ENCODE measurements around the gene RFNG.

Gene RFNG

DNA sequence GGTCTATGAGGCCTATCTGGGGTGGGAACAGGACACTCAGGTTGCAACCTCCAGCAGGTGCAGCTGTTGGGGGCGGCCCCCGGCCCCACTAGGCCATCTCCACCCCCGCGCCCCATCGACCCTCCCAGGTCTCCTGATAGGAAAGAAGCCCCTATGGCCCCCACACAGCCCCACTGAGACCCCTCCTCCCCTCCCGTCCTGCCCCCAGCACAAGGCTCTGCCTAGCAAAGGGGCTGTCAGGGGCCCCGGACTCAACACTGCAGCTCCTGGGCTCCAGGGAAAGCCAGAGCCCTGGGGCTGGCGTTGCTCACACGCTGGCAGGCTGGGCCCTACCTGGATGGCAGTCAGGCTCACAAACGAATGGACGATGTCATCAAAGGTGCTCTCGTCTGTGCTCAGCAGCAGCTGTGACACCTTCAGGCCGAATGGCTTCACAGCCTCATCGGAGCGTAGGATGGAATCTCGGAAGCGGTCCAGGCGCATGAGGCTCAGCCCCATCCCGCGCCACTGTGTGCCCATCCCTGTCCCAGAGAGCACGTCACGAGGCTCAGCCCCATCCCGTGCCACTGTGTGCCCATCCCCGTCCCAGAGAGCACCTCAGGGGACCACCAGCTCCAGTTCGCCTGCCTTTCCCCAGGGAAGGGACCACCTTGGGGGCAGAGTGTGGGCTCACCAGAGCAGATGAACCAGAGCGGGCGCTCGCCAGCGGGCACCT lies 39.1 kb upstream of the RFNG start:
- in situ Hi-C loops (cut with HindIII; ENCODE audit: low pct_ligation_motif_present, low pct_unique_long_range_greater_than_20kb, low sequenced_read_pairs) = no loop called here

DNA sequence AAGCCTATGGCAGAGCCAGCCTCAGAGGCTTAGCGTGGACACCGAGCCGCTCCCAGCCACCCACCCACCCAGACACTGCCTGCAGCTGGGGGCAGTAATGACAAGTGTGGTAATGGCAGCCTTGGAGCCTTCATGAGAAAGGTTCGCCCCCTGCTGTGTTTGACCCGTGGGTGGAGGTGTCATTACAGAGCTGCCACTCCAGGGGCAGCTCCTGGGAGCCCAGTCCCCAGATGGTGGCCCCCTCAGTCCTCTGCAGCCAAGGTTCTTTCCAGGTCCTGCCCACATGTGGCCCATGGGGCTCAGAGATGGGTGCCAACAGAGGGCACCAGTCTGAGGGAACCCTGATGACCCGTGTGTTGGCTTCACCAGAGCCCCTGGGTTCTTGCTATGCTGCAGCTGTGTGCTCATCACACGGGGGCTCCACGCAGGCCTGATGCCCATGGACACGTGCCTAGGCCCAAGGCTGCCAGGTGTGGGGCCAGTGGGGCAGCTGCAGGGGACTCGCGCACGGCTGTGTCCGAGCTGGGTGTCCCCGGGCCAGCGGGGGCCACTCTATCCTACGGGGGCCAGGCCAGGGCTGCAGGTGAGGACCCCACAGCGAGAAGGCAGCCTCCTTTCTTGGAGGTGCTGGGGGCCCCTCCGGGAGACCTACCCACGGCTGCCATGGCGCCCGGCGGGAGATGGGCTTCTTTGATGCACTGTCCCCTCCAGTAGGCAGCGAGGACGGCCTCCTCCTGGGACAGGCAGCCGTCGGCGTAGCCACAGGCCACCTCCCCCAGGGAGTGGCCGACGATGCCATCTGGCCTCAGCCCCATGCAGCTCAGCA lies 38.3 kb upstream of the RFNG start:
- DNase-seq = no peak
- in situ Hi-C loops (cut with HindIII; ENCODE audit: low pct_ligation_motif_present, low pct_unique_long_range_greater_than_20kb, low sequenced_read_pairs) = no loop called here

More for the DNA sequence above, 39.1 kb upstream of the RFNG start:
- DNase-seq = no peak

DNA sequence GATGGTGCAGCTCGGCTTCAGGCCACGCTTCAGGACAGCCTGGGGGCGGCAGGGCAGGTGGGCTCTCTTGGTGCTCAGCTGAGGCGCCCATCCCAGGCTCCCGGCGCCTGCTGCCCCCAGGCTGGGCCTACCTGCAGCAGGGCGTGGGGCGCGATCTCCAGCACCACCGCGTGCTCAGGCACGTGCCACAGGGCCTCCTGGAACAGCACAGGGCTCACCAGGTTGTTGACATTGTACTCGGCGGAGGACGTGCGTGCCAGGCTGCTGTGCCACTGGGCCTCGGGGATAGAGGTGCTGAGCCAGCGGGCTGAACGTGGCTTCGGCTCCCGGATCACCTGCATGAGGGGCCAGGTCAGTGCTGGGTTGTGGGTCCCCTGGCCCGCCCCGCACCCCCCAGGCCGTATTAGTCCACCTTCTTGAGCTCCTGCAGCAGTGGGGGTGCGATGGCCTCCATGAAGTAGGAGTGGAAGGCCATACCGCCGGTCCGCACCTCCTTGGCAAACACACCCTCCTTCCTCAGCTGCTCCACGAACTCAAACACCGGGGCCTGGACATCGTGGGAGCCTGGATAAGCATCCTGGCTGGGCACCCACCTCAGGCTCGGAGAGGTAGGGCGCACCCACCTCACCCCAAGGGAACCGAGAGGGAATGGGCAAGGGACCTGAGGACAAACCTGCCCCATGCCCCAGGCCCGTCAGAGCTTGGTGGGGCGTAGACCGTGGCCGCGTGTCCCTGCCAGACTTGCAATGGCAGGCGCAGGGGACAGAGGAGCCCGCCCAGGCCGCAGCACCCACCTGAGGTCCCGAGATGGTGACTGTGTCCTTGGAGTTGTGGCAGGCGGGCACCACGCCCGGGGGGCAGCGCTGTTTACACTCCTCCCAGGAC lies 37.5 kb upstream of the RFNG start:
- in situ Hi-C loops (cut with HindIII; ENCODE audit: low pct_ligation_motif_present, low pct_unique_long_range_greater_than_20kb, low sequenced_read_pairs) = no loop called here
- no peak for DNase-seq

DNA sequence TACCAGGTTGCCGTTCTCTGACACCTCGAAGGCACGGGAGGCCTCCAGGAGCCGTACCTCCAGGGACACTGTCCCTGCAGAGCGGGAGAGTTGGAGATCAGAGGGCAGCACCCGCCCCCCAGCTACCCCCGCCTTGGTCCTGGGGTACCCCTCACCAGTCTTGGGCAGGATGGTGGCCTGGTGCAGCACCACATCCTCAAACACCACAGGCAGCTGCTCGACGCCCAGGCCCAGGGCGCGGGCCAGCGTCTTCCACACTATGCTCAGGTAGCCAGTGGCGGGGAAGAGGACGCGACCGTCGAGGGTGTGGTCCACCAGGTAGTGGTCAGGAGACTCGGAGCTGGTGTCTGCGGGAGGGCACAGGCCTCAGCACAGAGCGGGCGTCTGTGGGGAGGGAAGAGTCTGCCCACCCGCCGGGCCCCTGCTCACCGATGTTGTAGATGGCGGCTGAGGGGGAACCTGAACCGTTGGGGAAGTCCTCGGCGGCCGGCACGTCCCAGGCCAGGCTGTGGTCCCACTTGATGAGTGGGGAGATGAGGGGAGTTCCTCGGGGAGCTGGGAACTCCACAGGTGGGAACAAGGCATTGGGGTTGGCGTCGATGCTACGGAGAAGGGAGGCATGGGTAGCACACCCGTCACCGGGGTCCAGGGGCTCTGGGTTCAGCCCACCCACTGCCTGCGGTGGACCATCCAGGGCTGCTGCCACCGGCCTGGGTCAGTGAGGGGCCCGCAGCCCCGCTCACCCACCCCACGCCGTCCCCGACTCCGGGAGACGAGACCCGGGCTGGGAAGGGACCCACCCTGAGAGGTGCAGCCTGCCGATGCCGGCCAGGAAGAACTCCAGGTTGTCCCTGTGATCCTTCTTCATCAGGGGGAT lies 36.6 kb upstream of the RFNG start:
- in situ Hi-C loops (cut with HindIII; ENCODE audit: low pct_ligation_motif_present, low pct_unique_long_range_greater_than_20kb, low sequenced_read_pairs) = no loop called here
- no peak for DNase-seq

DNA sequence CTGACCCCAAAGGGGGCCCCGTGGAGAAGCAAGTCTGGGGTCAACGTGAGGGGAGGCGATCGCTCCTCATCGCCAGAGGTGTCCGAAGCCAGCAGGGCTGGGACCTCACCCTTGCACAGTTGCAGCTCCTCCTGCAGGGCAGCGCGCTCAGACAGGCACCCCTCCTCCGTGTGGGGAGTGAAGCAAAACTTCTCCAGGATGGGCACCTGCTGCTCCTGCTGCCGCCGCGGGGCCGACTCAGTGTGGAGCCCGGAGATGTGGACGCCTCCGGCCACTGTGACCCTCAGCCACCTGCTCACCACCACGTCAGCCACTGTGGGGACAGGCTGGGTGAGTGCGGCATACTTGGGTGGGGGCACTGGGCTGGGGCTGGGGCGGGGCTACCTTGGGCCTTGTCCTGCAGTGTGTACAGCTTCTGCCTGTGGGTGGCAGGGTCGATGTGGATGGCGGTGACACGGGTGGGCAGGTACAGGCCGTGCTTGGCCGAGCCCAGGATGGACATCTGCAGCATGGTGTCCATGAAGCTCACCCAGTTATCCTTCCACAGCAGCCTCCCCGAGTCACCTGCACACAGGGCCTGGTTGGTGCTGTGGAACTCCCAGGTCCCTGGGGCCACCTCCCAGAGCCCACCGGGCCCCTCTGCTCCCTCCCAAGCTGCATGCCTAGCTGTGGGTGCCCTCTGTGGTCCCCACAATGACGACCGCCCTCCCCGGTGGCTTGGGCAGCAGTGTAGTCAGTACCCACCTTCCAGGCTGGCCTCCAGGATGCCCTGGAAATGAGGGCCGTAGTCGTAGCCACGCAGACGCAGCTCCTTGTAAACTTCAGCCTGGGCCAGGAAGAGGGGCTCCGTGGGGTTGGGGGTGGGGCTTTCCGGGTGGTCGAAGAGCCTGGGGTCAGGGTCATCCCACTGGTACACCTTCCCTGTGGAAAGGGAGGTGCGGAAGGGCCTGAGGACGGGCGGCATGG lies 35.6 kb upstream of the RFNG start:
- DNase-seq = no peak
- in situ Hi-C loops (cut with HindIII; ENCODE audit: low pct_ligation_motif_present, low pct_unique_long_range_greater_than_20kb, low sequenced_read_pairs) = no loop called here

DNA sequence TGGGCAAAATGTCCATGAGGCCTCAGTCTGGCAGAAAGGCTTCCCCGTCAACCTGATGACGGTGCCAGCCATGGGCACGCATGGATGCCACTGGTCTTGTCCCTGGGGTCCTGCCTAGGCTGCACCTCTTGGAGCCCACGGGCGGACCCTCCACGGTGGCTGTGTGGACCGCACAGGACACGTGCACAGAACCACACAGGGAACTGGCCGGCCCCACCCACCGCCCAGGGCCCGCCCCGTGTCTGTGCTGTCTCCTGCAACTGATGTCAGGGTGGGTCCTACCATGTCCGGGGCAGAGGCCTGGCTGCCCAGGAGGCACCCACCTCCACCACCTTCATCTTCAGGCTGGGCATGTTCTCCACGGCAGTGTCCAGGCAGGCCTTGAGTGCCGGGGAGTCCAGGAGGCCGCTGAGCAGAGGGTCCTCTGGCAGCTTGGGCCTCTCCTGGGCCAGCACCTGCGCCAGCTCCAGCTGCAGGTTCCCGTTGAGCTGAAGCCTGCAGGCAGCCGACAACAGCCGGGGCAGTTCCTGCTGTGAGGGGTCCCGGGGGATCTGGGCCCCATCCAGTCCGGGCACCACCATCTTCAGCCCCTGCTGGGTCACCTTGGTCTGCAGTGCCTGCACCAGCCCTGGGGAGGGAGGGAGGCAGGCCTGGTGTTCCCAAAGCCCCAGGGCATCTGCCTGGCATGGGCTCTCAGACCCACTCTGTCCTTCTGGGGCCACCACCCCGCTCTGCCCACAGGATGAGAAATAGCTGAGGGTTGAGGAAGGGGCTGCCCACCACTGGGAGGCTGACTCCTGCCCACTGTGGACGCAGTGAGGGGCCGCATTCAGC lies 34.5 kb upstream of the RFNG start:
- in situ Hi-C loops (cut with HindIII; ENCODE audit: low pct_ligation_motif_present, low pct_unique_long_range_greater_than_20kb, low sequenced_read_pairs) = no loop called here
- DNase-seq = no peak

DNA sequence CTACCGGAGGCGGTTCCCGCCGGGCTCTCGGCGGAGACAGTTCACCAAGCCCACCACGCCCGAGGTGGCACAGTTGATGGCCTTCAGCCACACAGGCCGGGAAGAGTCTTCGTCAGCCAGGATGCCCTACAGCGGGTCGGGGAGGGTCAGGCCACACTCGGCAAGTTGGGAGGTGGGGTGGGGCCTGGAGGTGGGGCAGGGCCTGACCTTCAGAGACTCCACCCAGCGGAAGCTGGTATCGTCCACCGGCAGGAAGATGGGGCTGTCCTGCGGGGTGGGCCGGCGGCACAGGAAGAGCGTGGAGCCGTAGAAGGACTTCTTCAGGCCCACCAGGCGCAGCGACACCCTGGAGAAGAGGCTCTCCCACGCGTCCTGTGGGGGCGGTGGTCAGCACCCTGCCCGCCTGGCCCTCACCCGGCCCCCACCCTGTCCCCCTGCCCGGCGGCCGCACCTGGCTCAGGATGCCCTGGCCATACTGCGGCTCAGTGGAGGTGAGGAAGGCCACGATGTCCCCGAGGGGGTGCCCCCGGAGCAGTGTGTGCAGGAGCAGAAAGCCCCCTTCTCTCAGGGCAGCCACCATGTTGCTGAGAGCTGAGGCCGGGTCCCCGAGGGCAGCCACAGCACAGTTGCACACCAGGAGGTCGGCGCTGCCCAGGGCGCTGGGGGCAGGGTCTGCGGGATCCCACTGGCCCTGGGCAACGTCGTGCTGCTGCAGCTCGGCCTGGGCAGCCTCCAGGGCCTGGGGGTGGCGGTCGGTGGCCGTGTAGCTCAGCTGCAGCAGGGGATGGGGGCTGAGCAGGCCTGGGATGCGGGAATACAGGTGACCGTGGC lies 33.6 kb upstream of the RFNG start:
- no peak for DNase-seq
- in situ Hi-C loops (cut with HindIII; ENCODE audit: low pct_ligation_motif_present, low pct_unique_long_range_greater_than_20kb, low sequenced_read_pairs) = no loop called here

DNA sequence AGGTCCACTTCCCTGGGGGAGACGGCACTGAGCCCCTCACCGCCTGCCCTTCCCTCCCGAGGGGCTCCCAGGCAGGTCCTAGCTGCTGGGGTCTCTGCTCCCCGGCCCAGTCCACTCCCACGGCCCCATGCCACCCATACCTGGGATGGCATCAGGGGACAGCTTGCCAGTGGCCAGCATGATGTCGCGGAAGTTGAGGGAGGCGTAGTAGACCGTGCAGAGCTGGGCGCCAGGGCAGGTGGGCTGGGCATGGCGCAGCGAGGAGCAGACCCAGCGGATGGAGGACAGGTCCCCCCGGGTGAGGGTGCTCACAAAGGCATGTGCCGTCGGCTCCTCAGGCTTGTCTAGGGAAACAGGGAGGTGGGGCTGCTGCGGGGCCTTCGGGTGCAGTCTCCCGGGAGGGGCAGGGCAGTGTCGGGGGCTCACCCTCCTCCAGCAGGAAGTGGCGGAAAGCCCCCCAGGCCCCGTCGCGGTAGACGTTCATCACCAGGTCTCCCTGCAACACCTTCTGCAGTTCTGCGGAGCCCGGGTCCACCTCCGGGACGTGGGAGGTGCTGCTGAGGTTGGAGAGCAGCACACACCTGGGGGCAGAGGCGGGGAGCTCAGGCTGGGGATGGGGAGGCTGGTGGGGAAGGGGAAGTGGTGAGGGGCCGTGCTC lies 32.9 kb upstream of the RFNG start:
- in situ Hi-C loops (cut with HindIII; ENCODE audit: low pct_ligation_motif_present, low pct_unique_long_range_greater_than_20kb, low sequenced_read_pairs) = no loop called here

DNA sequence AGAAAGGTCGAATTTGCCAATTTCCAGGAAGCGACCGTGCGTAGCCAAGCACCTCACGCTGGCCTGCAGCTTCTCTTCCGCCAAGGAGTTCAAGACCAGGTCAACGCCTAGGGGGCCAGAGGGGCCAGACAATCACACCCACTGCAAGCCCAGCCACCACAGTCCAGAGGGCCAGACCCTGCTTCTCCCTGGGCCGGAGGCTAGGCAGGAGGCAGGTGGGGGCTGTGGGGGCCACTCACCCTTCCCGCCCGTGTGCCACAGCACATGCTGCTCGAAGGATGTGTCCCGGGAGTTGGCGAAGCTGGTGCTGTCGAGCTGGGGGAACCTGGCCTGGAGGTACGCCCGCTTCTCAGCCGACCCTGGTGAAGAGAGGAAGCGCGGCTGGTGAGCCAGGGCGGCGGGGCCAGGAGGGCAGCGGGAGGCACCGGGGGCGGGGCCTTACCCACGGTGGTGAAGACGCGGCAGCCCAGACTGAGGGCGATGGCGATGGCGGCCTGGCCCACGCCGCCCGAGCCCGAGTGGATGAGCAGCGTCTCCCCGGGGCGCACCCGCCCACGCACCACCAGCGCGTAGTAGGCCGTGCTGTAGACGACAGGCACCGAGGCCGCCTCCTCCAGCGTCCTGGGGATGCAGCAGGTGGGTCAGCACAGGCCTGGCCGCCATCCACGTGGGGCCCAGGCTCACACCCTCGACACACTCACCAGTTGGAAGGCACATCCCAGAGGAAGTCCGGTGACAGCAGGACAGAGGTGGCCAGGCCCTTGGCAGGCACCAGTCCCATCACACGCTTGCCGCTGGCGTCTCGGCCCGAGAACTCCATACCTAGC lies 32.1 kb upstream of the RFNG start:
- in situ Hi-C loops (cut with HindIII; ENCODE audit: low pct_ligation_motif_present, low pct_unique_long_range_greater_than_20kb, low sequenced_read_pairs) = no loop called here
- no peak for DNase-seq

More for the DNA sequence above, 32.9 kb upstream of the RFNG start:
- DNase-seq = no peak

DNA sequence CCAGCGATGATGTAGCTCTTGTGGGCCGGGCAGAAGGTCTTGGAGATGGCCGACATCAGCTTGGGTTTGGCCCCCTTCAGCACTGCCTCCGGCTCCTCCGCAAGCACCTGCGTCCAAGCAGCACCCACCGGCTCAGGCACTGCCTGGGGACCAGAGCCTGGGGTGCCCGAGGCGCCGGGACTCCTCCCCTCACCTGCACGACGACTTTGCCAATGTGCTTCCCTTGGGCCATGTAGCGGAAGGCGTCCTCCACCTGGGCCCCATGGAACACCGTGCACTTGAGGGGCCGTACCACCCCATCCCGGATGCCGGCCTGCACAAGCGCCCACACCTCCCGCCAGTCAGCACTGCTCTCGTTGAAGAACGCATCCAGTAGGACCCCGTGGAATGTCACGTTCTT lies 31.4 kb upstream of the RFNG start:
- no peak for DNase-seq
- in situ Hi-C loops (cut with HindIII; ENCODE audit: low pct_ligation_motif_present, low pct_unique_long_range_greater_than_20kb, low sequenced_read_pairs) = no loop called here

DNA sequence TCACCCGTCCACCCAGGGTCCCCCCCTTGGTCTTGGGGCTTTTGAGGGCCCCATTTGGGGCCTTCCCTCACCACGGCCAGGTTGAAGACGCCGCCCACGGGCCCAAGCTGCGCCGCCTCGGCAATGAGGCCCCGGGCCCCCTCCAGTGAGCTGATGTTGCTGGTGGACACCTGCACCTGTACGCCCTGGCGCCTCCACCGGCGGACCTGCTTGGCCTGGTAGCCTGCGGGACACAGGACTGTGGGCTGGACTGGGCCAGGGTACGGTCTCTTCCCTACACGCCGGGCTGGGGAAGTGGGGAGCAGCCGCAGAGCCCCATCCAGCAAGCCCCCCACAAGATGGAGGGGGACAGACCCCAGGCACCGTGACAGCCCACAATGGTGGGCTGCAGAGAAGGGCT lies 30.8 kb upstream of the RFNG start:
- no peak for DNase-seq
- in situ Hi-C loops (cut with HindIII; ENCODE audit: low pct_ligation_motif_present, low pct_unique_long_range_greater_than_20kb, low sequenced_read_pairs) = no loop called here

DNA sequence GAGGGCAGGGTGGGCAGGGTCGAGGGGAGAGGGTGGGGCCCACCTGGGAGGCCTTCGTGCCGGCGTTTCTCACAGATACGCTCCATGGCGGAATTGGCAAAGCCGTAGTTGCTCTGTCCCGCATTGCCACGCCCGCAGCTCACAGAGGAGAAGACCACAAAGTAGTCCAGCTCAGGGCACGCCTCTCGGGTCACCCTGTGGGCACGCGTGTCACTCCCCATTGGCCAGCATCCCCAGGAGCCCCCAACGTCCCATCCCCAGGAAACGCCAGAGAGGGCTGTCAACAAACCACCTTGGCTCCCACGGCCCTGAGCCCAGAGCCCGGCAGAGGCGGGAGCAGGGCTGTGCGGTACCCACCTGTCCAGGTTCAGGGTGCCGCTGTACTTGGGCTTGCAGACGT lies 30.4 kb upstream of the RFNG start:
- in situ Hi-C loops (cut with HindIII; ENCODE audit: low pct_ligation_motif_present, low pct_unique_long_range_greater_than_20kb, low sequenced_read_pairs) = no loop called here
- DNase-seq = no peak

DNA sequence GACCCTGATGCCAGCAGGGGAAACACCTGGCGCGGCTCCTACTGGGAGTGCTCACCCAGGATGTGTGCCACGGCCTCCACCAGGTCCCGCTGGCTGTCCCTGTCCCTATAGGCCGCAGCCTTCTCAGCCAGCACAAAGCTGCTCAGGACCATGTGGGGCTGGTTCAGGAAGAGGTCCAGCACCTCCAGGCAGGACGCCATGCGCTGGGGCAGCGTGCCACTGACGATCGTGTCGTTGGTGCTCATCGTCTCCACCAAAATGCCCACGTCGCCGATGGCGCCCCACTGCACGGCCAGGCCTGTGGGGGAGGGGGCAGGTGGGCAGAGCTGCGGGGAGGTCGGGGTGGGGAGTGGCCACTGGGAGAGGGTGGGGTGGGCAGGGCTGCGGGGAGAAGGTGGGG lies 29.9 kb upstream of the RFNG start:
- no peak for DNase-seq
- in situ Hi-C loops (cut with HindIII; ENCODE audit: low pct_ligation_motif_present, low pct_unique_long_range_greater_than_20kb, low sequenced_read_pairs) = no loop called here

DNA sequence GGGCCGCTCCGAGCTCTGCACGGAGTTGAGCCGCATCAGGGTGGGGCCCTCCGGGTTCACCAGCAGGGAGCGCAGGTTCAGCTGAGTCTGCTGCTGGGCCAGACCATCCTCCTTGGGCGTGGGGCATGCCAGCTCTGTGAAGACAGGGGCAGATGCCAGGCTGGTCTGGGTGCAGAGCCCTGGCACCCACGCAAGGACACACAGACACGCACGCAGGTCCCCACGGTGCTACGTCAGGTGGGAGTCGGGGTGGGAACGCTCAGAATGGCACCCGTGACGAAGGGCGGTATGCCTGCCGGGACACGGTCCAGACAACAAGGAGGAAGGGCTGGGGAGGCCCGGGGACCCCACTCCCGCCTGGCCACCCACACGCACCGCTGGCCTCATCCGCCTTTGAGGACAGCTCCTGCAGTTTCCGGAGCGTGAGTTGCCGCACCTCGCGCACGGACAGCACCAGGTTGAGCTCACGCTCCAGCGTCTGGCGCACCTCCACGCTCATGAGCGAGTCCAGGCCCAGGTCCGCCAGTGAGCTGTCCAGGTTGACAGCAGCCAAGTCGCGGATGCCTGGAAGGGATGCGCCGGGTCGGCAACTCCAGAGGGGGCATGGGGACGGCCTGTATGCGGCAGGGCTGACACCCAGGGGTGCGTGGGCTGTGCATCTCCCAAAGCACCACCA lies 29.3 kb upstream of the RFNG start:
- DNase-seq = no peak
- in situ Hi-C loops (cut with HindIII; ENCODE audit: low pct_ligation_motif_present, low pct_unique_long_range_greater_than_20kb, low sequenced_read_pairs) = no loop called here
